GM10847 (cell line): ENCODE results near the gene TSPO.

Source experiments
- POLR2A ChIP-seq: IDR thresholded peaks from 2 replicates; pipeline ENCODE4 v1.6.1; 2011; ENCODE audit not compliant: insufficient read length; ENCODE audit errors: extremely low read depth

The TSPO gene

DNA sequence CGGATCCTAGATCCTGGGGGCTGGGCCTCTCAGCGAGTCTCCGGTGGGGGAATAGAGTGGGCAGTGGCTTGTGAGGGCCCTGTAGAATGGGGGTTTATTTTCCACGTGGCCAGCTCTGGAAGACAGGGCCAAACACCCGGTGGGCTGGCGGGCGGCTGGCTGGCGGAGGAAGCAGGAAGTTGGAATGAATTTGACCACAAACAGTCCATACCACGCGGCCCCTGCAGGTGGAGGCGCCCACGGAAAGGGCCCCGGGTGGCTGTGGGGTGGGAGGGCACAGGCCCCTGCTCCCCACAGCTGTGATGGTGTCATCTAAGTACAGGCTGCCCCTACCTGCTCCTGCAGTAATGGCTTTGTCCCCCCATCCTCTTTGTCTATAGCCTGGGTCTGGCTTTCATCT is 23.2 kb upstream of the TSPO start:
- TF ChIP-seq POLR2A = no peak

DNA sequence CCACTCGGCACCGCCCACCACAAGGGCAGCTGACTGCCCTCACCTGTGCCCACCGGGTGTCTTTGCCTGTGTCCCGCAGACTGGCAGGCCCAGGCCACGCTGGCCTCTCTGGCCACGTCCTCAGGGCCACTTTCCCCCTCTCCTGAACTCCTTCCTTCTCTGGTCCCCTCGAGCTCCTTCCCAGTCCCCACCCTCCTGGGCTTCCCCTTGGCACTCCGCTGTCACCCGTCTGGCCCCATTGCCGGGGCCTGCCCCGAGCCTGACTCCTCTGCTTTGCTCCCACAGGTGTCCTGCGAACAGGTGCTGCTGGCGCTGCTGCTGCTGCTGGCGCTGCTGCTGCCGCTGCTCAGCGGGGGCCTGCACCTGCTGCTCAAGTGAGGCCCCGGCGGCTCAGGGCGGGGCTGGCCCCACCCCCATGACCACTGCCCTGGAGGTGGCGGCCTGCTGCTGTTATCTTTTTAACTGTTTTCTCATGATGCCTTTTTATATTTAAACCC is 22.4 kb upstream of the TSPO start:
- TF ChIP-seq POLR2A = no peak

DNA sequence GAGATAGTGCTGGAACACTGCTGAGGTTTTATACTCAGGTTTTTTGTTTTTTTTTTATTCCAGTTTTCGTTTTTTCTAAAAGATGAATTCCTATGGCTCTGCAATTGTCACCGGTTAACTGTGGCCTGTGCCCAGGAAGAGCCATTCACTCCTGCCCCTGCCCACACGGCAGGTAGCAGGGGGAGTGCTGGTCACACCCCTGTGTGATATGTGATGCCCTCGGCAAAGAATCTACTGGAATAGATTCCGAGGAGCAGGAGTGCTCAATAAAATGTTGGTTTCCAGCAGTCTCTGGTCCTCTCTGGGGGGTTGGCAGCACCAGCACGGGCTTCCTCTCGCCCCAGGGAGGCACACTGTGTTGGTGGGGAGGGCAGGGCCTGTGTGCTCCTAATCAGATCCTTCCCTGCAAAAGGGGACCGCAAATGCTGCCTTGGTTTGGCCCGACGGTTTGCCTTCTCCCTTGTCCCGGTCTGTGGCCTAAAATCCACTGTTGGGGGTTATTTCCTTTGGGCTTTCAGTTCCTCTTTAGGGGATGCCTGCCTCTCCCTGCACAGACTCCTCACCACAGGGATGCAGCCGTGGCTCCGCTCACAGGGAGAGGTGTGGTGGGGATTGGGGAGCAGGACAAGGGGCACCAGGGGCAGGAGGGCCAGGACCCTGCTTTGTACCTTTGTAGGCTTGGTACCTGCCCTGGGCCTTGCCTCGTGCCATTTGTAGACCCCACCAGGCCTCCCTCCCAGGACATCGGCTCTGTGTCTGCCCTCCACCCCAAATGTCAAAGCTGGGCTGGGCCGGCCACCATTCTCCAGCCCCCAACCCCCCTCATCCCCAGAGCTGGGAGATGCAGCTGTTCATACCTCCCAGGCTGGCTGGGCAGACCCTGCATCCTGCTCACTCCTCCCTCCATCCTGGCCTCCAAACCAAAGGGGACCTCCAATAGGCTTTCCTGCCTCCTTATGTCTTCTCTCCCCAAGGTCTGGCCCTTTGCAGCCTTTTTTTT is 21.6 kb upstream of the TSPO start:
- TF ChIP-seq POLR2A = no peak

DNA sequence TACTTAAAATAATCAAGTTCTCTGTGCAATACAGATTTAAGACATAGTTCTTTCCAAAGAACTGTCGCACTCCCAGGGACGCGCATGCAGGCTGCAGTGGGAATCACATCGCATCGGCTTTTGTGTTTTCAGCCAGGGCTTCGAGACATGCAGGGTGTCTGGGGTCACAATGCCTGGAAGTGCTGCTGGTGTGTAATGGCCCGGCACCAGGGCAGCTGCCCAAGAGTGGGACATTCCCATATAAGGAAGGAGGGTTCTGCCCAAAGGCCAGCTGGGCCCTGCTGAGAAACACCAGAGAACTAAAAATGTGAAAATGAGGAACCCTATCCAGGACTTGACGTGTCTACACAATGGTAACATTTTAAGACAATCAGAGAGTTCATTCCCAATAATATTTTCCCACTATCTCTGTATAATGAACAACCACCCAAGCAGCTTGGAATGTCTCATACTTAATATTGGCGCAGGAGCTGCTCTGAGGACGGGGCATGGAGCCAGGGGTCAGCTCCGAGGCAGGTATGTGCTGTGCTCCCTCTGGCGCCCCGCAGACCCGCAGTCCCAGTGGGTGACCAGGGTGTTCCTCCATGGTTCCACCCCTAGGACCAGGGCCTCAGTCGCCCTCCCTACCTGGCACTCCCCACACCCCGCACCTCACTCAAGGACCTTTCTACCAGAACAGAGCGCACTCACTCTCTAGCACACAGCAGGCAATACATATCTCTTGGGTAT is 19.4 kb upstream of the TSPO start:
- no peak for TF ChIP-seq POLR2A

DNA sequence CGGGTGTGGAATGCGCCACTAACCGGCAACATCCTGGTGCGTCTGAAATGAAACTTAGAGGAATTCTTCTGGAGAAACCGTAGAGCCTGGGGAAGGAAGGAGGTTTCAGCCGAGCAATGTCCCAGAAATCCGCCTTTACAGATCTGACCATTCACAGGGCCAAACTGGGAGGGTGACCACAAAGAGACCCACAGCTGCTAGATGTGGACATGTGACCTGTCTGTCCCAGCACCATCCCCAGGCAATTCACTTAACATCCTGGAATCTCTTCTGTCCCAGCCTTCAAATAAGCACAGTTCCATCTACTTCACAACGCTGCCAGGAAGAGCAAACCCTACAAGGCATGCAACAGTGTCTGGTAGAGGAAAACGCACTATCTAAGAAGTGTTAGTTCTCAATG is 18.0 kb upstream of the TSPO start:
- TF ChIP-seq POLR2A = no peak

DNA sequence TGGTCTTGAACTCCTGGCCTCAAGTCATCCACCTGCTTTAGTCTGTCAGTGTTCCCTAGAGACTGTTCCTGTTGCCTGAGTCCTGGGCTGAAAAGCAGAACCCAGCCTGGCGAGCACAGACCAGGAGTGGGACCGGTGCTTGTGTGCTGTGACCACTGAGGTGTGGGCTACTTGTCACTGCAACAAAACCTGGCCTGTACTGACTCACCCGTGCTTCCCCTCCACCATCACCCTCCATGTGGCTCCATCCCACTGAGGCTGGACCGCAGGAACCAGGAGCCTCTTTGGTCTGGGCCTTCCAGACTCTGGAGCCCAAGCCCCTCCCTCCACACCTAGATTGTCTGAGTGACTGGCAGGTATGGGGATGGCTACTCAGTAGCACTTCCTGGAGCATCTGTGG is 16.8 kb upstream of the TSPO start:
- TF ChIP-seq POLR2A = no peak

DNA sequence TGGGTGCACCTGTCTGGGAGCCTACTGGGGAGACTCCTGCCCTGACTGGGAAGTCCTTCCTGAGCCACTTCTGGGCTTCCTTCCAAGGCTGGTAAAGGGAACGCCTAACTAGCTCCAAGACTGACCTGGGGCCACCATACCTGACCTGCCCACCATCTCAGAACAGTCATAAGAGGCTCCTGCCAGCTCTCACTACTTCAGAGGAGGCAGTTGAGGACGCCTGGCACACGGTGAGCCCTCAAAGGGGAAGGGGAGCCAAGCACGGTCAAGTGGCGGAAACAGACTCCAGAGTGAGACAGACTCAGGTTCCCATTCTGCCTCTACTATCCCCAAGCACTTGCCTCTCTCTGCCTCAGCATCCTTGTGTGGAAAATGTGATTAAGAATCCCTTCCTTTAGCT is 15.8 kb upstream of the TSPO start:
- no peak for TF ChIP-seq POLR2A

DNA sequence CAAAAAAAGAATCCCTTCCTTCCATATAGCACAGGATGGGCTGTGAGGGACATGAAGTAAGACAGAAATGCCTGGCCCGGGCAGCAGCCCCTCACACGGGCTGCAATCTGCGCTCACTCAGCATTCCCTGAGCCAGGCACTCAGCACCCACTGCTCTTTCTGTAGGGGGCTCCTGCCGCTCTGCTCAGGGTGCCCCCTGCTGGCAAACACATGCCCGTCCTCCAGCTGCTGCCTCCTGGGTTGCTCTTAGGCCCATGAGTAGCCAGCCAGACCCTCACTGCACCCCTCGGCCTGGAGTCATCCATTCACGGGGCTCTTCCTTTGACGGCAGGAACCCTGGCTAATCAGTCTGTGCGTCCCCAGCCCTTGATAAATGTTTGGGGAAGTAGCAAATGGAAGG is 15.1 kb upstream of the TSPO start:
- TF ChIP-seq POLR2A = no peak

DNA sequence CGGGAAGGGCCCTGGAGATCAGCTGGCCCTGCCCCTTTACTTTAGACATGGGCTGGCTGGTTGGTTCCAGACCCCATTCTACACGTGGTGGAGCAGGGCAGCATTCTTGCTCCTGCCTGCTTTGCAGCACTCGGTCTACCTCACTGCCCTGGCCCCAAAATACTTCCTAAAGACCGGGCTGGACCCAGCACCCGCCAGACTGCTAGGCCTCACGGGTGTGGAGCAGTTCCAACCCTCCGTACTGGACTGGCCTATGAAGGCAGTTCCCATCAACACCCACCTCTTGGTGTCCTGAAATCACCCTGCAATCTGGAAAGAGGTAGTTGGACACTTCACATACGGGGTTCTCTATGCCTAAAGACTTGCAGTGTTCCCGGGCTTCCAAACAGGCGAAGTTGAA is 14.6 kb upstream of the TSPO start:
- no peak for TF ChIP-seq POLR2A

DNA sequence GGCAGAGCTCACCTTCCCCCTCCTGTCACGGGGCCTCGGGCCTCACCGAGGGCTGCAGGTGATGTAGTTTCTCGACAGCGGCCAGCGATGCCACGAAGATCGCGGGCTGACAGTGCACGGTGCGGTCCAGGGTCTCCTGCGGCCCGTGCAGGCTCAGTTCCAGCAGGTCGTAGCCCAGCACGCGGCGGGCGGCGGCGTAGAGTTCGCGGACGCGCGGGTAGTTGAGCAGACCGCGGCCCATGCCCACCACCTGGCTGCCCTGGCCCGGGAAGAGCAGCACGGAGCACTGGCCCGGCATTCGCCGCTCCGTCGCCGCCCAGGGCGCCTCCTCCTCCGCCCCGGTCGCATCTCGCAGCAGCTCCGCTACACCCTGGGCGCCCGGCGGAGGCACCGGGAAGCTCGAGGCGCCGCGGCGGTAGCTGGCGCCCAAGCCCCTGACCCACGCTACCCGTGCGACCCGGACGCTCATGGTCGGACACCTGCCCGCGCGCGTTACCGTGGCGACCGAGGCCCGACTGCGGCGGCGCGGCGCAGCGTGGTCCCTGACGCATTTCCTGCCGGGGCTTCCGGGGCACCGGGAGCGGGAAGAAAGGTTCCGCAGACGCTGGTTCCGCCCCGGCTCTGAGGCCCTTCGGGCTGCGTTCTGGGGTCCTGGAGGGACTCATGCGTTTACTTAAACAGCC is 8.3 kb upstream of the TSPO start, which contains the start of gene MCAT:
Gene MCAT, minus strand, starts transcription at position 519 of the 683 bp plus-strand sequence. Its CDS starts 50 bp downstream, at position 469.
- TF ChIP-seq POLR2A = peak; percentile 56

DNA sequence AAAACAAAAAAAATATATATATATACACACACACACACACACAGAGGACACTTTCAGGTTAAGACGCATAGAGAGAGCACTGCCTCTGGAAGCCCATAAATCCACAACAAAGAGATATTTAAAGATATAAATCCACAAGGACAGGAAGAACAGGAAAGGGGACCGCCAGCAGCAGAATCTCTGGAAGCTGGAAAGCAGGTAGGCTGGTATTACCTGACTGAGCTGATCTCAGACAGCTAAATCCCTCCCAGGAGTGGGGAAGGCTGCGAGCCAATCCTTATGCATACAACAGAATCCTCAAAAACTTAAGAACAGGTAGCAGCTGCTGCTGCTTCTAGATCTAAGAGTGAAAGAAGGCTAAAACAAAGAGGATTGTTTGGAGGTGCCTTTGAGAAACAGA is 6.4 kb upstream of the TSPO start:
- no peak for TF ChIP-seq POLR2A

DNA sequence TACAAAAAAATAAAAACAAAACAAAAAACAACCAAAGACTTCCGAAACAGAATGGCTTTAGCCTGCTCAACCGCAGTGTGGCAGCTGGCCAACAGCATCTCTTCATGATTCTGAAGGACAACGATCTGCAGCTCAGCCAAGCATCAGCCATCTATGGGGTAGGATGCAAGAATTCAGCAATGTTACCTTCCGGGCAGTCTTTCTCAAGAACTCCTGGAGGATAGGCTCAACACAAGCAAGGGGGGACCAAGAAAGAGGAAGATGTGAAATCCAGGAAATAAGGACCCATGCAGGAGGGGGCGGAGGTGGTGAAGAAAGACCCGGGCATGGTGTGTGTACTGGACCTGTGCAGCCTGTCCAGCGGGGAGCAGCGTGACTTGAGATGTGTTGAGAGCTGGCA is 3.5 kb upstream of the TSPO start:
- no peak for TF ChIP-seq POLR2A

DNA sequence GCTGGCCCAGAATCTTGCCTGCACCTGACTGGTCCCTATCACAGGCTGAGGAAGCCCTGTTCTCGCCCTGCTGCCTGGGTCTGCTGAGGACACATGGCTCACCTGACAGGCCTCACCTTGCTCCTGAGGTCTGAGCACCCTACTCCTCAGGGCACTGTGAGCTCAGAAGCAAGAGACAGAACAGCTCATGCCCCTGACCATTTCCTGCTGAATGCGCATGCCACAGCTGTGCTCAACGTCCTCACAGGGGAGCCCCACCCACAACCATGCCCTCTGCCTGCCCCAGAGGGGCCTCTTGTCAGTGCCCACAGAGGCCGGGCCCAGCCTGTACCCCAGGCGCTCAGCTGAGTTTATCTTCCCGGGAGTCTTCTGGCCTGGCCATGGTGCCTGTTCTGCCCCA is 2.8 kb upstream of the TSPO start:
- TF ChIP-seq POLR2A = no peak

DNA sequence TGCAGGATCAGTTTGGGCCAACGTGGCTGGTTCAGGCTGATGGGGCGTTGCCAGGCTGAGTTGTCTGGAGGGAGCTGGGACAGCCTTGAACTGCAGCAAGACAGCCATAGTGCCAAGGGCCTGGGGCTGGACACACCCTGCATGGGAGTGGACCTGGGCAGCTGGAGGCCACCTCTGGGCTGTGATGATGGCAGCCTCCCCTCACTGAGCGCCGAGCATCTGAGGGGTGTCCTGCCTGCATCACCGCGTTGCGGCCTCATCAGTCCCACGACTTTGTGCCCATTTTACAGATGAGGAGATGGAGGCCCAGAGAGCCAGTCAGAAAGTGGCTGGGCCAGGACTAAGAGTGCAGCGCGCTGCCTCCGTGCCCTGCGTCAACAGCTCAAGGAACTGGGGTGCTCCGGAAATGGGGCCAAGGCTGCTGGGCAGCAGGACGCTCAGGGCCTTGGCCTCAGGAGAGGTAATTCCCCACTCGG is 590 bp upstream of the TSPO start:
- no peak for TF ChIP-seq POLR2A

DNA sequence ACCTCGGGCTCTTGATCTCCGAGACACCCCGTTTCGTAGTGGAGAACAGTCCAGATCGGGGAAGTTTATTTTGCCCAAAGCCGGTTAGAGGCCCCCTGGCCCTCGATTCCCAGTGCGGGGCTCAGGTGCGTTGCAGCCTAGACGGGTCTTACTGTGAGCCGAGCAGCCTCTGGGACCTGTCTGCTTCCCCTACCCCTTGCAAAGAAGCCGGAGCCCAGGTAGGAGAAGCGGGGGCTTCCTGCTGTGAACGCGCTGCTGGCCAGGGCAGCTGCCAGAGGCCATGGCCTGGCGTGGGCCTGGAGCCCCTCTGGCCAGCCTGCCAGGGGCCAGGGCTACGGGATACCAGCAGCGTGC is 621 bp downstream of the TSPO start:
- no peak for TF ChIP-seq POLR2A
